ENCODE results near the gene SPATA31D1.
"Not testable (repeated sequence)": the region's sequence is repeated elsewhere in the genome, so short reads cannot be mapped to it uniquely, and the experiment has no call there.

Gene SPATA31D1

GRCh38 chr9:81988472-81988871, at the start of gene SPATA31D1:
SPATA31D1 (plus strand) TSS chr9:81988772; CDS start chr9:81988819, 47 bp downstream.
- FAIRE-seq; DNase-seq (ENCODE audit: insufficient read length, low spot score): not testable (repeated sequence)

- FAIRE-seq; DNase-seq (ENCODE audit: insufficient read length, low spot score): not testable (repeated sequence)
These were observed 45.2 kb upstream of the SPATA31D1 start, which contains the start of gene SPATA31D3 for GRCh38 chr9:81943393-81943792. SPATA31D3 (plus strand) TSS chr9:81943500; CDS start chr9:81943586, 86 bp downstream.

- not testable (repeated sequence) for FAIRE-seq; DNase-seq (ENCODE audit: insufficient read length, low spot score)
These were observed 39.9 kb upstream of the SPATA31D1 start for GRCh38 chr9:81948650-81949049.

GRCh38 chr9:81953096-81953495, 35.5 kb upstream of the SPATA31D1 start:
- DNase-seq (ENCODE audit: insufficient read length, low spot score), result no peak
- no peak for FAIRE-seq

GRCh38 chr9:81955625-81956024, 32.9 kb upstream of the SPATA31D1 start:
- TF ChIP-seq CTCF (IDR thresholded peaks at IDR 0.05; ENCODE audit: insufficient read depth, missing control alignments), result no peak
- FAIRE-seq (no peak), DNase-seq (ENCODE audit: insufficient read length, low spot score) (no peak)

More at GRCh38 chr9:81953096-81953495, 35.5 kb upstream of the SPATA31D1 start:
- TF ChIP-seq CTCF (IDR thresholded peaks at IDR 0.05; ENCODE audit: insufficient read depth, missing control alignments), result no peak

GRCh38 chr9:81964218-81965171, 24.1 kb upstream of the SPATA31D1 start:
- DNase-seq (ENCODE audit: insufficient read length, low spot score), result no peak
- no peak for TF ChIP-seq CTCF (IDR thresholded peaks at IDR 0.05; ENCODE audit: insufficient read depth, missing control alignments)
- FAIRE-seq, result no peak

- FAIRE-seq (no peak), DNase-seq (ENCODE audit: insufficient read length, low spot score) (no peak)
- no peak for TF ChIP-seq CTCF (IDR thresholded peaks at IDR 0.05; ENCODE audit: insufficient read depth, missing control alignments)
These were observed 20.5 kb upstream of the SPATA31D1 start for GRCh38 chr9:81968026-81968425.

GRCh38 chr9:81969971-81970370, 18.6 kb upstream of the SPATA31D1 start:
- DNase-seq (ENCODE audit: insufficient read length, low spot score), result no peak
- FAIRE-seq, result no peak
- no peak for TF ChIP-seq CTCF (IDR thresholded peaks at IDR 0.05; ENCODE audit: insufficient read depth, missing control alignments)
